HepG2 (cell line): ENCODE results near the gene NEDD8. TPM values are rescaled to one million over a fixed set of nuclear protein-coding genes. Genes with fewer than 3 reads are reported as not detected.

Experiments
- CCDC6 ChIP-seq: sonication (generic); formaldehyde crosslinking; IDR thresholded peaks from 2 replicates; pipeline ENCODE4 v1.8.1; 2022; ENCODE audit warnings: mild to moderate bottlenecking, missing genetic modification reagents, moderate library complexity
- E2F2 ChIP-seq: sonication (generic); formaldehyde crosslinking; IDR thresholded peaks from 2 replicates; pipeline ENCODE4 v1.4.0; 2020; ENCODE audit warnings: missing genetic modification reagents, borderline replicate concordance
- EHMT2 ChIP-seq: fragments of 200-600 bp; sonication (generic); IDR thresholded peaks from 2 replicates; pipeline ENCODE4 v1.7.0; 2017; ENCODE audit warnings: antibody characterized with exemption, low read depth, low read length, borderline replicate concordance
- GMEB2 ChIP-seq: IDR thresholded peaks from 2 replicates; pipeline ENCODE4 v1.6.1; 2016; ENCODE audit warnings: missing biosample characterization, missing genetic modification reagents, low read depth
- JUND ChIP-seq: sonication (generic); formaldehyde crosslinking; IDR thresholded peaks from 2 replicates; pipeline ENCODE4 v1.8.0; 2022; ENCODE audit warnings: mild to moderate bottlenecking, missing genetic modification reagents
- KDM3A ChIP-seq: IDR thresholded peaks from 2 replicates; pipeline ENCODE4 v1.6.1; 2018; ENCODE audit warnings: low read depth, missing compliant biosample characterization
- NR2C2 ChIP-seq: sonication (generic); formaldehyde crosslinking; IDR thresholded peaks from 2 replicates; pipeline ENCODE4 v1.4.0; 2020; ENCODE audit warnings: missing genetic modification reagents, mild to moderate bottlenecking, moderate library complexity, borderline replicate concordance
- RARG ChIP-seq: sonication (generic); formaldehyde crosslinking; IDR thresholded peaks from 2 replicates; pipeline ENCODE4 v1.4.0; 2020; ENCODE audit warnings: low read depth, mild to moderate bottlenecking, missing genetic modification reagents
- RBFOX2 ChIP-seq: fragments of 200-400 bp; formaldehyde crosslinking; IDR thresholded peaks from 2 replicates; pipeline ENCODE4 v1.6.1; 2017; ENCODE audit warnings: low read depth, mild to moderate bottlenecking, low read length
- SP4 ChIP-seq: sonication (generic); formaldehyde crosslinking; IDR thresholded peaks from 2 replicates; pipeline ENCODE4 v1.8.1; 2023; ENCODE audit warnings: mild to moderate bottlenecking, missing genetic modification reagents
- ZBTB49 ChIP-seq: sonication (generic); formaldehyde crosslinking; IDR thresholded peaks from 2 replicates; pipeline ENCODE4 v1.4.0; 2020; ENCODE audit warnings: missing genetic modification reagents, borderline replicate concordance
- ZNF263 ChIP-seq: sonication (generic); formaldehyde crosslinking; IDR thresholded peaks from 2 replicates; pipeline ENCODE4 v1.4.0; 2020; ENCODE audit warnings: missing genetic modification reagents
- ZNF317 ChIP-seq: sonication (generic); formaldehyde crosslinking; IDR thresholded peaks from 2 replicates; pipeline ENCODE4 v1.5.0; 2020; ENCODE audit warnings: mild to moderate bottlenecking, missing genetic modification reagents
- ZNF431 ChIP-seq: sonication (generic); formaldehyde crosslinking; IDR thresholded peaks from 2 replicates; pipeline ENCODE4 v1.9.0; 2022; ENCODE audit warnings: missing genetic modification reagents, low read depth, mild to moderate bottlenecking, borderline replicate concordance
- ZNF562 ChIP-seq: sonication (generic); formaldehyde crosslinking; IDR thresholded peaks from 2 replicates; pipeline ENCODE4 v1.8.0; 2022; ENCODE audit warnings: missing genetic modification reagents, borderline replicate concordance
- ZNF660 ChIP-seq: sonication (generic); formaldehyde crosslinking; IDR thresholded peaks from 2 replicates; pipeline ENCODE4 v1.5.1; 2020; ENCODE audit warnings: mild to moderate bottlenecking, low read depth, missing genetic modification reagents, borderline replicate concordance
- ZNF775 ChIP-seq: sonication (generic); formaldehyde crosslinking; IDR thresholded peaks from 2 replicates; pipeline ENCODE4 v1.4.0; 2020; ENCODE audit warnings: missing genetic modification reagents, mild to moderate bottlenecking, moderate library complexity, borderline replicate concordance
- ZNF780A ChIP-seq: sonication (generic); formaldehyde crosslinking; IDR thresholded peaks from 2 replicates; pipeline ENCODE4 v1.8.0; 2022; ENCODE audit warnings: mild to moderate bottlenecking, missing genetic modification reagents, moderate library complexity
- ZNF790 ChIP-seq: sonication (generic); formaldehyde crosslinking; IDR thresholded peaks from 2 replicates; pipeline ENCODE4 v1.8.0; 2022; ENCODE audit warnings: missing genetic modification reagents, mild to moderate bottlenecking, borderline replicate concordance
- polyA plus RNA-seq, 8 experiments: library from polyadenylated mRNA; depleted of rRNA in 3 of 8; stranded (reverse) in 7 of 8; unstranded in 1 of 8; fragments of >200 nt; fragmentation: Illumina TruSeq in 4 of 8; extraction: Trizol in 4 of 8; gene quantifications; 2 replicates each; pipeline versions ENCODE4 v1.2.1 to v1.2.3, GENCODE V29; 2011 to 2016; ENCODE audit warnings: low read depth in 4 of 8, missing spikeins in 1 of 8, mixed read lengths in 1 of 8; ENCODE audit not compliant: insufficient read depth in 1 of 8
- total RNA-seq, 5 experiments: library from RNA; depleted of rRNA; stranded (reverse); fragments of >200 nt; fragmentation: Illumina TruSeq; extraction: Trizol; gene quantifications; 2 replicates each; pipeline ENCODE4 v1.2.3, GENCODE V29; 2016; ENCODE audit warnings: low read depth in 1 of 5
- TF ChIP-seq, protein P1 (sequence below): conservative IDR thresholded peaks from 2 replicates; pipeline ENCODE4 v1.6.1; 2018; ENCODE audit warnings: missing genetic modification reagents
- TF ChIP-seq, protein P2 (sequence below): sonication (generic); formaldehyde crosslinking; IDR thresholded peaks from 2 replicates; pipeline ENCODE4 v1.8.1; 2023; ENCODE audit warnings: mild to moderate bottlenecking, missing genetic modification reagents

The NEDD8 gene
- total and polyA plus RNA-seq, 2 of the 13 experiments (the other 11 are each of a cell fraction or from before 2014, with no cell fraction given): 535 to 713 TPM

- TF ChIP-seq GMEB2 (CRISPR knock-in tag): peak; percentile 90
- TF ChIP-seq CCDC6 (CRISPR knock-in tag): peak; percentile 100
- TF ChIP-seq, protein P1, sequence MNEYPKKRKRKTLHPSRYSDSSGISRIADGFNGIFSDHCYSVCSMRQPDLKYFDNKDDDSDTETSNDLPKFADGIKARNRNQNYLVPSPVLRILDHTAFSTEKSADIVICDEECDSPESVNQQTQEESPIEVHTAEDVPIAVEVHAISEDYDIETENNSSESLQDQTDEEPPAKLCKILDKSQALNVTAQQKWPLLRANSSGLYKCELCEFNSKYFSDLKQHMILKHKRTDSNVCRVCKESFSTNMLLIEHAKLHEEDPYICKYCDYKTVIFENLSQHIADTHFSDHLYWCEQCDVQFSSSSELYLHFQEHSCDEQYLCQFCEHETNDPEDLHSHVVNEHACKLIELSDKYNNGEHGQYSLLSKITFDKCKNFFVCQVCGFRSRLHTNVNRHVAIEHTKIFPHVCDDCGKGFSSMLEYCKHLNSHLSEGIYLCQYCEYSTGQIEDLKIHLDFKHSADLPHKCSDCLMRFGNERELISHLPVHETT (CRISPR knock-in tag): peak; percentile 96
- TF ChIP-seq RARG: peak; percentile 69; the same call in 1 of the 2 replicates
- TF ChIP-seq ZNF780A (CRISPR knock-in tag): peak; percentile 95; the same call in 1 of the 2 replicates
- peak; percentile 100 for TF ChIP-seq KDM3A (CRISPR knock-in tag)
- TF ChIP-seq ZNF562: peak; percentile 78; the same call in 1 of the 2 replicates
- TF ChIP-seq ZNF431 (CRISPR knock-in tag): peak; percentile 100
- TF ChIP-seq ZNF263: peak; percentile 91
- TF ChIP-seq E2F2 (CRISPR knock-in tag): peak; percentile 98
- TF ChIP-seq SP4 (CRISPR knock-in tag): peak; percentile 99
- TF ChIP-seq JUND (CRISPR knock-in tag): peak; percentile 85
- TF ChIP-seq, protein P2, sequence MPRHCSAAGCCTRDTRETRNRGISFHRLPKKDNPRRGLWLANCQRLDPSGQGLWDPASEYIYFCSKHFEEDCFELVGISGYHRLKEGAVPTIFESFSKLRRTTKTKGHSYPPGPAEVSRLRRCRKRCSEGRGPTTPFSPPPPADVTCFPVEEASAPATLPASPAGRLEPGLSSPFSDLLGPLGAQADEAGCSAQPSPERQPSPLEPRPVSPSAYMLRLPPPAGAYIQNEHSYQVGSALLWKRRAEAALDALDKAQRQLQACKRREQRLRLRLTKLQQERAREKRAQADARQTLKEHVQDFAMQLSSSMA (CRISPR knock-in tag): peak; percentile 98
- TF ChIP-seq ZNF790 (CRISPR knock-in tag): peak; percentile 98
- peak; percentile 100 for TF ChIP-seq RBFOX2
- no peak for TF ChIP-seq ZNF775
- peak; percentile 95 for TF ChIP-seq ZNF317
- TF ChIP-seq ZBTB49 (CRISPR knock-in tag): peak; percentile 52
- no peak for TF ChIP-seq EHMT2
- peak; percentile 94 for TF ChIP-seq NR2C2
- peak; percentile 90 for TF ChIP-seq ZNF660 (CRISPR knock-in tag)
Measured at GRCh38 chr14:24271134-24271833, 39.1 kb upstream of the NEDD8 start, which contains the start of gene RABGGTA (continued).
